SK-N-SH treated with all-trans-retinoic acid at 6 μM for 48 hours (cell line): ENCODE results near the gene CROCC2.
A peak's percentile ranks its signal among the peaks of the same experiment; 100 is the strongest.

Experiments used
- ATAC-seq: fragments of 200-7000 bp; cut with Tn5 transposase; 3 replicates; pipeline ENCODE4 v1.9.1; 2020; ENCODE audit warnings: mild to moderate bottlenecking, moderate library complexity
- ARNTL ChIP-seq: fragments of 450-650 bp; formaldehyde crosslinking; IDR thresholded peaks from 2 replicates; pipeline ENCODE4 v1.5.0; 2020; ENCODE audit warnings: low read depth, mild to moderate bottlenecking, moderate library complexity, borderline replicate concordance
- BACH2 ChIP-seq: fragments of 250-450 bp; sonication (Bioruptor Pico); IDR thresholded peaks from 2 replicates; pipeline ENCODE4 v1.9.0; 2021; ENCODE audit warnings: mild to moderate bottlenecking, borderline replicate concordance
- CSDC2 ChIP-seq: fragments of 250-450 bp; sonication (Bioruptor Pico); IDR thresholded peaks from 2 replicates; pipeline ENCODE4 v1.5.0; 2020; ENCODE audit warnings: mild to moderate bottlenecking, moderate library complexity
- ESRRG ChIP-seq: fragments of 250-450 bp; sonication (Bioruptor Pico); IDR thresholded peaks from 2 replicates; pipeline ENCODE4 v1.6.1; 2021; ENCODE audit warnings: mild to moderate bottlenecking
- ISL1 ChIP-seq: fragments of 250-450 bp; sonication (Bioruptor Pico); IDR thresholded peaks from 2 replicates; pipeline ENCODE4 v2.1.2; 2022; ENCODE audit warnings: mild to moderate bottlenecking, moderate library complexity
- OSR1 ChIP-seq: fragments of 250-450 bp; sonication (Bioruptor Pico); IDR thresholded peaks from 2 replicates; pipeline ENCODE4 v1.8.0; 2022; ENCODE audit warnings: moderate library complexity, mild to moderate bottlenecking, inconsistent platforms
- PPARA ChIP-seq: fragments of 250-450 bp; sonication (Bioruptor Pico); IDR thresholded peaks from 2 replicates; pipeline ENCODE4 v1.5.0; 2020; ENCODE audit warnings: mild to moderate bottlenecking, borderline replicate concordance
- SNAI2 ChIP-seq: fragments of 250-450 bp; sonication (Bioruptor Pico); IDR thresholded peaks from 2 replicates; pipeline ENCODE4 v1.5.0; 2020; ENCODE audit warnings: mild to moderate bottlenecking, moderate library complexity
- TCF4 ChIP-seq: fragments of 250-450 bp; sonication (Bioruptor Pico); IDR thresholded peaks from 2 replicates; pipeline ENCODE4 v1.8.0; 2021; ENCODE audit warnings: mild to moderate bottlenecking, moderate library complexity, borderline replicate concordance
- TOX ChIP-seq: fragments of 250-450 bp; sonication (Bioruptor Pico); IDR thresholded peaks from 2 replicates; pipeline ENCODE4 v1.8.0; 2021; ENCODE audit warnings: mild to moderate bottlenecking, moderate library complexity, borderline replicate concordance
- ZC3H10 ChIP-seq: fragments of 250-450 bp; sonication (Bioruptor Pico); IDR thresholded peaks from 2 replicates; pipeline ENCODE4 v1.5.1; 2021; ENCODE audit warnings: mild to moderate bottlenecking, moderate library complexity
- ZFP3 ChIP-seq: fragments of 250-450 bp; sonication (Bioruptor Pico); IDR thresholded peaks from 2 replicates; pipeline ENCODE4 v1.5.0; 2020; ENCODE audit warnings: mild to moderate bottlenecking, moderate library complexity
- ZFP30 ChIP-seq: fragments of 450-650 bp; formaldehyde crosslinking; IDR thresholded peaks from 2 replicates; pipeline ENCODE4 v1.5.0; 2022; ENCODE audit warnings: mild to moderate bottlenecking, moderate library complexity
- ZNF565 ChIP-seq: fragments of 450-650 bp; formaldehyde crosslinking; conservative IDR thresholded peaks from 2 replicates; pipeline ENCODE4 v1.5.0; 2020; ENCODE audit warnings: low read depth, mild to moderate bottlenecking, moderate library complexity
- ZNF70 ChIP-seq: fragments of 450-650 bp; formaldehyde crosslinking; IDR thresholded peaks from 2 replicates; pipeline ENCODE4 v1.5.0; 2020; ENCODE audit warnings: mild to moderate bottlenecking, moderate library complexity
- ZNF8 ChIP-seq: fragments of 450-650 bp; formaldehyde crosslinking; IDR thresholded peaks from 2 replicates; pipeline ENCODE4 v1.5.0; 2020; ENCODE audit warnings: mild to moderate bottlenecking, moderate library complexity
- TF ChIP-seq, protein P1 (sequence below): fragments of 250-450 bp; sonication (Bioruptor Pico); IDR thresholded peaks from 2 replicates; pipeline ENCODE4 v1.5.1; 2021; ENCODE audit warnings: mild to moderate bottlenecking, moderate library complexity
- TF ChIP-seq, protein P2 (sequence below): fragments of 250-450 bp; sonication (Bioruptor Pico); IDR thresholded peaks from 2 replicates; pipeline ENCODE4 v1.5.0; 2020; ENCODE audit warnings: mild to moderate bottlenecking, moderate library complexity
- TF ChIP-seq, protein P3 (sequence below): fragments of 250-450 bp; sonication (Bioruptor Pico); IDR thresholded peaks from 2 replicates; pipeline ENCODE4 v1.5.1; 2020; ENCODE audit warnings: low read depth, mild to moderate bottlenecking, moderate library complexity

CROCC2 gene

DNA sequence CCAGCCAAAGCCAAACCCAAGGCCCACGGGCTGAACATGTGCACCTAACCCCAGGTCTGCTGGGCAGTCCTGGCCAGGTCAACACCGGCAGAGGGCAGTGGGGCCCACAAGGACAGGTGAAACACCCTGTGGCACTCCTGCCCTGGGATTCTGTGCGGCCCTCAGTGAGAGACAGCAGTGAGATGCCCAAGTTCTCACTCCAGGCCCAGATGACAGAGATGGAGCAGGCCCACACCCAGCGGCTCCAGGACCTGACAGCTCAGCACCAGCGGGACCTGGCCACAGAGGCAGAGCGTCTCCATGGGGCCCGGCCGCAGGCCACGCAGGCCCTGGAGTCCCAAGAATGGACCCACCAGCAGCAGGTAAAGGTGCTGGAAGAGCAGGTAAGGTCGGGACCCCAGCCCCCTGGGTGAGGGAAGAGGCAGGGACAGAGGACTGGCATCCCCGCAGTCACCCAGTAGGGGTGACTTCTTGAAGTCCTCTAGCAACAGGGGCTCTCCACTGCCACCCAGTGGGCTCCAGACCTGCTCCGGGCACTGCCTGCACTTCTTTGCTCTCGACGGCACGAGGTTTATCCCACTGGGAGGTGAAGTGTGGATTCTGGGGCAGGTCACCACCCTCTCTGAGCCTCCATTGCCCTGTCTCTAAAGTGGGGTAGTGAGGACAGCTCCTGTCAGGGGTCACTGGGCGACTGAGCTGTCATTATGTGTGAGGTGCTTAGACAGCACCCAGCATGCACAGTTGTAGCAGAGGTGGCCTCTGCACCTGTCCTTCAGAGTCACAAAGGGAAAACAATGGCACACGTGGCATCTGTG, 83.5 kb downstream of the CROCC2 start:
- ATAC-seq = peak; percentile 65
- TF ChIP-seq ZNF8 (CRISPR knock-in tag) = no peak
- no peak for TF ChIP-seq ARNTL (CRISPR knock-in tag)
- TF ChIP-seq CSDC2 (CRISPR knock-in tag) = no peak
- TF ChIP-seq ZFP30 (CRISPR knock-in tag) = no peak
- TF ChIP-seq, all 23 proteins: peak for 0

DNA sequence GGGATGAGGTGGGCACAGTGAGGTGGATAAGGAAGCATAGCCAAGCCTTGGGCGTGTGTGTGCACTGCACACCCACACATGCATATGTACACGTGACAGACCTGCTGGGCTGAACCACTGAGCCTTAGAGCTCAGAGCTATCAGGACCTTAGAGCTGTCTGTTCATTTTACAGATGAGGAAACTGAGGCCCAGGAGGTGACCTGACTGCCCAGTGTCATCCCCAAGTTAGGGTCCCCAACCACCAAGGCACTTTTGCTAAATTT, 84.1 kb downstream of the CROCC2 start:
- no peak for ATAC-seq
- TF ChIP-seq ZFP30 (CRISPR knock-in tag) = no peak
- no peak for TF ChIP-seq TOX (CRISPR knock-in tag)
- no peak for TF ChIP-seq PPARA (CRISPR knock-in tag)
- no peak for TF ChIP-seq TCF4 (CRISPR knock-in tag)
- no peak for TF ChIP-seq ZNF565 (CRISPR knock-in tag)
- TF ChIP-seq BACH2 (CRISPR knock-in tag) = no peak
- TF ChIP-seq, protein P1, sequence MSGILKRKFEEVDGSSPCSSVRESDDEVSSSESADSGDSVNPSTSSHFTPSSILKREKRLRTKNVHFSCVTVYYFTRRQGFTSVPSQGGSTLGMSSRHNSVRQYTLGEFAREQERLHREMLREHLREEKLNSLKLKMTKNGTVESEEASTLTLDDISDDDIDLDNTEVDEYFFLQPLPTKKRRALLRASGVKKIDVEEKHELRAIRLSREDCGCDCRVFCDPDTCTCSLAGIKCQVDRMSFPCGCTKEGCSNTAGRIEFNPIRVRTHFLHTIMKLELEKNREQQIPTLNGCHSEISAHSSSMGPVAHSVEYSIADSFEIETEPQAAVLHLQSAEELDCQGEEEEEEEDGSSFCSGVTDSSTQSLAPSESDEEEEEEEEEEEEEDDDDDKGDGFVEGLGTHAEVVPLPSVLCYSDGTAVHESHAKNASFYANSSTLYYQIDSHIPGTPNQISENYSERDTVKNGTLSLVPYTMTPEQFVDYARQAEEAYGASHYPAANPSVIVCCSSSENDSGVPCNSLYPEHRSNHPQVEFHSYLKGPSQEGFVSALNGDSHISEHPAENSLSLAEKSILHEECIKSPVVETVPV (CRISPR knock-in tag) = no peak

DNA sequence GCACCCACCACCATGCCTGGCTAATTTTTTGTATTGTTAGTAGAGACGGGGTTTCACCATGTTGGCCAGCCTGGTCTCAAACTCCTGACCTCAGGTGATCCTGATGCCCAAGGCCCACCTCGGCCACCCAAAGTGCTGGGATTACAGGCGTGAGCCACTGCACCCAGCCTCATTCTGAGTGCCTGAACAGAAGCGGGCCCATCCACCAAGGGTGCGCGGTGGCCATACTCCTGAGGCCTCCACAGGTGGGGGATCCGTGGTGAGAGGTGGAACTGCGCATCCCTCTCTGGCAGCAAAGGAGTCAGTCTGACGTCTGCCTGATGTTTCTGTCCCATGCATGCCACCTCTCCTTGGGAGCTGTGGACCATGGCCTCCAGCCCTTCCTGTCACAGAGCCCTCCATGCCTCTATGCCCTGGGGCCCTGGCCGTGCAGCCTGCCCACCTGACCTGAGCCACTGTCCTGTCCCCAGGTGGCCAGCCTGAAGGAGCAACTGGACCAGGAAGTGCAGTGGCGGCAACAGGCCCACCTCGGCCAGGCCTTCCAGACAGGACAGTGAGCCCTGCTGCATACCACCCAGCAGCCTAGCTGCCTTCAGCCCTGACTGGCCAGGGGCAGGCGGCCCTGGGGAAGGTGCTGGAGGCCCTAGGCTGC, 84.7 kb downstream of the CROCC2 start:
- no peak for ATAC-seq
- TF ChIP-seq ISL1 (CRISPR knock-in tag) = no peak
- TF ChIP-seq, protein P1 (CRISPR knock-in tag) = no peak
- TF ChIP-seq, protein P2, sequence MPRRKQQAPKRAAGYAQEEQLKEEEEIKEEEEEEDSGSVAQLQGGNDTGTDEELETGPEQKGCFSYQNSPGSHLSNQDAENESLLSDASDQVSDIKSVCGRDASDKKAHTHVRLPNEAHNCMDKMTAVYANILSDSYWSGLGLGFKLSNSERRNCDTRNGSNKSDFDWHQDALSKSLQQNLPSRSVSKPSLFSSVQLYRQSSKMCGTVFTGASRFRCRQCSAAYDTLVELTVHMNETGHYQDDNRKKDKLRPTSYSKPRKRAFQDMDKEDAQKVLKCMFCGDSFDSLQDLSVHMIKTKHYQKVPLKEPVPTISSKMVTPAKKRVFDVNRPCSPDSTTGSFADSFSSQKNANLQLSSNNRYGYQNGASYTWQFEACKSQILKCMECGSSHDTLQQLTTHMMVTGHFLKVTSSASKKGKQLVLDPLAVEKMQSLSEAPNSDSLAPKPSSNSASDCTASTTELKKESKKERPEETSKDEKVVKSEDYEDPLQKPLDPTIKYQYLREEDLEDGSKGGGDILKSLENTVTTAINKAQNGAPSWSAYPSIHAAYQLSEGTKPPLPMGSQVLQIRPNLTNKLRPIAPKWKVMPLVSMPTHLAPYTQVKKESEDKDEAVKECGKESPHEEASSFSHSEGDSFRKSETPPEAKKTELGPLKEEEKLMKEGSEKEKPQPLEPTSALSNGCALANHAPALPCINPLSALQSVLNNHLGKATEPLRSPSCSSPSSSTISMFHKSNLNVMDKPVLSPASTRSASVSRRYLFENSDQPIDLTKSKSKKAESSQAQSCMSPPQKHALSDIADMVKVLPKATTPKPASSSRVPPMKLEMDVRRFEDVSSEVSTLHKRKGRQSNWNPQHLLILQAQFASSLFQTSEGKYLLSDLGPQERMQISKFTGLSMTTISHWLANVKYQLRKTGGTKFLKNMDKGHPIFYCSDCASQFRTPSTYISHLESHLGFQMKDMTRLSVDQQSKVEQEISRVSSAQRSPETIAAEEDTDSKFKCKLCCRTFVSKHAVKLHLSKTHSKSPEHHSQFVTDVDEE = no peak
- TF ChIP-seq, protein P3, sequence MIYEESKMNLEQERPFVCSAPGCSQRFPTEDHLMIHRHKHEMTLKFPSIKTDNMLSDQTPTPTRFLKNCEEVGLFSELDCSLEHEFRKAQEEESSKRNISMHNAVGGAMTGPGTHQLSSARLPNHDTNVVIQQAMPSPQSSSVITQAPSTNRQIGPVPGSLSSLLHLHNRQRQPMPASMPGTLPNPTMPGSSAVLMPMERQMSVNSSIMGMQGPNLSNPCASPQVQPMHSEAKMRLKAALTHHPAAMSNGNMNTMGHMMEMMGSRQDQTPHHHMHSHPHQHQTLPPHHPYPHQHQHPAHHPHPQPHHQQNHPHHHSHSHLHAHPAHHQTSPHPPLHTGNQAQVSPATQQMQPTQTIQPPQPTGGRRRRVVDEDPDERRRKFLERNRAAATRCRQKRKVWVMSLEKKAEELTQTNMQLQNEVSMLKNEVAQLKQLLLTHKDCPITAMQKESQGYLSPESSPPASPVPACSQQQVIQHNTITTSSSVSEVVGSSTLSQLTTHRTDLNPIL = no peak
- TF ChIP-seq ZNF565 (CRISPR knock-in tag) = no peak
- no peak for TF ChIP-seq ZC3H10
- TF ChIP-seq TCF4 (CRISPR knock-in tag) = no peak
- TF ChIP-seq OSR1 = no peak
- no peak for TF ChIP-seq CSDC2 (CRISPR knock-in tag)
- no peak for TF ChIP-seq ZFP3

DNA sequence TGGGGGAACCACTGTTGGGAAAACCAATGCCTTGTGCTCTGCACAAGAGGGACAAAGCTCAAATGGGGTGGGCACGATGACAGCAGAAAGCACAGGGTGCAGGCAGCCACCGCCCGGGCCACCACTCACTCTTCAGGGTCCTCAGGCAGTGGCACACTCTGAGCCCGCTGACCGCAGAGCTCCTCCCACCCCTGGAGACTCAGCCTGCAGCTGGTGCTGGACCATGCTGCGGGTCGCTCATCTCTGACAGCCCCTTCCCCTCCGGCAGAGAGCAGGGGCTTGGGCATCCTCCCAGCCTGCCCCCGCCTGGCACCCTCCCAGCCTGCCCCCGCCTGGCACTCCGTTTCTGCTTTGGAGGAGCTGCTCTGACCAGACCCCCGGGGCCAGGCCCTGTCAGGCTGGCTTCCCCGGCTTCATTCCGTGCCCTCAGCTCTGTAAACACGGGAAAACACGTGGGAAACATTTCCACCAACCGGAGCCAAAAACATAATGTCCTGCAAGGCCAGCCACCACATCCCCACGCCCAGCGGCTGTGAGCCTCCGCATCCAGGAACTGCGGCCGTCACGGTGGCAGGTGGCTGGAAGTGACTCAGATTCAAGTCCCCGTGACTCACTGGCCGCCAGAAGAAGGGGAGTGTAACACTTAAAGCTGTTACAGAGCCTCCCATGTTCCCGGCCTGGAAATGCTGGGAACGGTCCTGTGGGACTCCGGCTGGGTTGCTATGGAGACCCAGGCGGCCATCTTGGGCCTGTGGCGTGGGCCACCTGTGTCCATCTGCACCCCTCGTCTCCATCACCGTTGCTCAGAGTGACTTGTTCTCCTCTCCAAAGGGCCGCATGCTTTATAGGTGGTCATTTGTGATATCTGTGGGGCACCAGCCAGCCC, 85.5 kb downstream of the CROCC2 start:
- ATAC-seq = peak; percentile 52
- TF ChIP-seq ZFP30 (CRISPR knock-in tag) (no peak), ZNF70 (CRISPR knock-in tag) (no peak), TCF4 (CRISPR knock-in tag) (no peak), ZFP3 (no peak), ESRRG (CRISPR knock-in tag) (no peak), SNAI2 (CRISPR knock-in tag) (no peak)
